H1 (cell line): ENCODE results near the gene ZNF493. TPM values are rescaled to one million over a fixed set of nuclear protein-coding genes. Genes with fewer than 3 reads are reported as not detected.

Experiments used
- CTCF ChIA-PET: fragments of 300-600 bp; sonication (Branson Sonifier 250); formaldehyde crosslinking; loops from one replicate; lab custom pipeline; 2021; ENCODE audit not compliant: partially characterized antibody; lab: Charles Lee
- POLR2A ChIA-PET: fragments of 300-600 bp; sonication (Branson Sonifier 250); formaldehyde crosslinking; loops from one replicate; lab custom pipeline; 2021; ENCODE audit warnings: inconsistent platforms; ENCODE audit not compliant: partially characterized antibody; lab: Charles Lee
- DNase-seq, 2 experiments: peaks; one replicate each; pipeline versions ENCODE4 v3.0.0 to v3.0.0-alpha.2; 2010 to 2022; ENCODE audit warnings: low spot score in 2 of 2, low read depth in 1 of 2, mixed read lengths in 1 of 2
- FAIRE-seq: peaks from 2 replicates; lab custom pipeline; 2011; peaks lifted over from hg19 to GRCh38; lab: Jason Lieb, UNC
- H2AFZ ChIP-seq: 2 replicates; pipeline ENCODE4 v1.8.1; 2012; ENCODE audit warnings: low read length, inconsistent platforms
- H2AK5ac ChIP-seq: 2 replicates; pipeline ENCODE4 v1.6.1; 2013; ENCODE audit warnings: low read depth, low read length
- H2BK120ac ChIP-seq: replicated peaks from 2 replicates; pipeline ENCODE3; 2013; ENCODE audit warnings: low read depth, low read length, inconsistent platforms
- H2BK12ac ChIP-seq: 2 replicates; pipeline ENCODE4 v1.6.1; 2013; ENCODE audit warnings: low read depth, low read length
- H2BK15ac ChIP-seq: 2 replicates; pipeline ENCODE4 v1.6.1; 2013; ENCODE audit warnings: low read length
- H2BK20ac ChIP-seq: 2 replicates; pipeline ENCODE4 v1.6.1; 2013; ENCODE audit warnings: low read length
- H2BK5ac ChIP-seq: 2 replicates; pipeline ENCODE4 v1.6.1; 2013; ENCODE audit warnings: low read depth, low read length
- H3K14ac ChIP-seq: 2 replicates; pipeline ENCODE4 v1.6.1; 2013; ENCODE audit warnings: inconsistent platforms; ENCODE audit not compliant: insufficient read length
- H3K18ac ChIP-seq: 2 replicates; pipeline ENCODE4 v1.6.1; 2013; ENCODE audit warnings: low read length; ENCODE audit errors: extremely low read depth
- H3K23ac ChIP-seq: 2 replicates; pipeline ENCODE4 v1.6.1; 2013; ENCODE audit warnings: inconsistent platforms; ENCODE audit not compliant: insufficient read length
- H3K23me2 ChIP-seq: 2 replicates; pipeline ENCODE4 v1.6.1; 2013; ENCODE audit warnings: low read depth, low read length
- H3K27ac ChIP-seq: 2 replicates; pipeline ENCODE4 v1.6.1; 2011; ENCODE audit warnings: low read depth, low read length, inconsistent platforms
- H3K27me3 ChIP-seq, 4 experiments: replicated peaks in 1 of 4; 1 replicate in 1 of 4; 2 replicates in 3 of 4; pipeline versions ENCODE4 v1.6.1 to v1.8.1; 2011 to 2013; ENCODE audit warnings: low read length in 3 of 4, mild to moderate bottlenecking in 3 of 4, inconsistent platforms in 2 of 4, mixed read lengths in 2 of 4, moderate library complexity in 1 of 4; ENCODE audit not compliant: control insufficient read depth in 3 of 4, insufficient read depth in 3 of 4; ENCODE audit errors: extremely low read depth in 1 of 4
- H3K36me3 ChIP-seq, 4 experiments: 2 replicates each; pipeline versions ENCODE4 v1.6.1 to v1.8.1; 2011 to 2013; ENCODE audit warnings: mild to moderate bottlenecking in 4 of 4, low read length in 3 of 4, moderate library complexity in 2 of 4, control low read depth in 1 of 4, inconsistent platforms in 1 of 4; ENCODE audit not compliant: insufficient read depth in 4 of 4, control insufficient read depth in 2 of 4
- H3K4ac ChIP-seq: replicated peaks from 2 replicates; pipeline ENCODE3; 2013; ENCODE audit warnings: low read length, low read depth, mixed read lengths, inconsistent platforms; ENCODE audit not compliant: insufficient read length
- H3K4me1 ChIP-seq, 4 experiments: replicated peaks in 1 of 4; 1 replicate in 1 of 4; 2 replicates in 3 of 4; pipeline versions ENCODE4 v1.6.1 to v1.8.1; 2011 to 2013; ENCODE audit warnings: low read length in 3 of 4, inconsistent platforms in 2 of 4, mixed read lengths in 1 of 4; ENCODE audit not compliant: insufficient read depth in 4 of 4, control insufficient read depth in 3 of 4
- H3K4me2 ChIP-seq, 2 experiments: 2 replicates each; pipeline versions ENCODE4 v1.6.1 to v1.8.1; 2011 to 2013; ENCODE audit warnings: low read depth in 2 of 2, low read length in 2 of 2, control low read depth in 1 of 2, inconsistent platforms in 1 of 2, mild to moderate bottlenecking in 1 of 2; ENCODE audit not compliant: insufficient read depth in 1 of 2
- H3K4me3 ChIP-seq, 4 experiments: fragments of 200-600, 300-600 bp in 1 of 4; sonication (generic), shearing (Covaris generic), sonication (Bioruptor Twin) in 1 of 4; 2 replicates each; pipeline versions ENCODE4 v1.5.1 to v1.8.1; 2011 to 2016; ENCODE audit warnings: low read length in 4 of 4, low read depth in 3 of 4, control low read depth in 2 of 4, inconsistent platforms in 2 of 4, mild to moderate bottlenecking in 2 of 4, mixed read lengths in 1 of 4, moderate library complexity in 1 of 4; ENCODE audit not compliant: insufficient read depth in 2 of 4; ENCODE audit errors: extremely low read depth in 1 of 4
- H3K56ac ChIP-seq: replicated peaks from 2 replicates; pipeline ENCODE3; 2013; ENCODE audit warnings: low read depth, mild to moderate bottlenecking, mixed read lengths, low read length, inconsistent platforms; ENCODE audit not compliant: insufficient read length
- H3K79me1 ChIP-seq: 2 replicates; pipeline ENCODE4 v1.6.1; 2013; ENCODE audit warnings: low read depth, low read length, control low read depth
- H3K79me2 ChIP-seq, 2 experiments: 2 replicates each; pipeline versions ENCODE4 v1.6.1 to v1.8.1; 2012 to 2013; ENCODE audit warnings: low read length in 2 of 2, mild to moderate bottlenecking in 2 of 2, inconsistent platforms in 1 of 2; ENCODE audit not compliant: insufficient read depth in 2 of 2, control insufficient read depth in 1 of 2
- H3K9ac ChIP-seq, 4 experiments: replicated peaks in 1 of 4; 1 replicate in 1 of 4; 2 replicates in 3 of 4; pipeline versions ENCODE4 v1.6.1 to v1.8.1; 2011 to 2013; ENCODE audit warnings: low read depth in 3 of 4, low read length in 3 of 4, control low read depth in 2 of 4, mild to moderate bottlenecking in 2 of 4, moderate library complexity in 2 of 4, inconsistent platforms in 1 of 4; ENCODE audit errors: extremely low read depth in 1 of 4
- H3K9me3 ChIP-seq, 2 experiments: 2 replicates each; pipeline versions ENCODE4 v1.6.1 to v1.8.1; 2012 to 2013; ENCODE audit warnings: mild to moderate bottlenecking in 2 of 2, moderate library complexity in 2 of 2, control low read depth in 1 of 2, inconsistent platforms in 1 of 2, low read depth in 1 of 2, low read length in 1 of 2, mixed read lengths in 1 of 2; ENCODE audit not compliant: insufficient read depth in 2 of 2
- H4K20me1 ChIP-seq, 2 experiments: replicated peaks in 1 of 2; 2 replicates each; pipeline versions ENCODE3 to v1.8.1; 2011 to 2013; ENCODE audit warnings: inconsistent platforms in 2 of 2, low read length in 2 of 2, mild to moderate bottlenecking in 1 of 2; ENCODE audit not compliant: insufficient read depth in 2 of 2, control insufficient read depth in 1 of 2
- H4K5ac ChIP-seq: 2 replicates; pipeline ENCODE4 v1.6.1; 2013; ENCODE audit warnings: low read length, low read depth, mixed read lengths, inconsistent platforms; ENCODE audit not compliant: insufficient read length
- H4K8ac ChIP-seq: 2 replicates; pipeline ENCODE4 v1.8.0; 2013; ENCODE audit warnings: mild to moderate bottlenecking, moderate library complexity, low read length, inconsistent platforms; ENCODE audit not compliant: insufficient read depth; ENCODE audit errors: extremely low read depth
- H4K91ac ChIP-seq: replicated peaks from 2 replicates; pipeline ENCODE3; 2013; ENCODE audit warnings: low read length, mixed read lengths, inconsistent platforms; ENCODE audit not compliant: insufficient read length
- BACH1 ChIP-seq: IDR thresholded peaks from 2 replicates; pipeline ENCODE4 v1.6.1; 2012; ENCODE audit warnings: low read length, improper control_type of control experiment
- CBX5 ChIP-seq: fragments of 300-800, 300-1000 bp; sonication (generic); IDR thresholded peaks from 2 replicates; pipeline ENCODE4 v1.7.1; 2016; ENCODE audit warnings: antibody characterized with exemption, low read length, low read depth
- CBX8 ChIP-seq: fragments of 300-800, 300-1000 bp; sonication (generic); IDR thresholded peaks from 2 replicates; pipeline ENCODE4 v1.7.1; 2016; ENCODE audit warnings: low read depth, low read length, borderline replicate concordance
- CHD1 ChIP-seq: IDR thresholded peaks from 2 replicates; pipeline ENCODE4 v1.6.1; 2012; ENCODE audit warnings: low read depth, low read length, improper control_type of control experiment
- E2F6 ChIP-seq: IDR thresholded peaks from 2 replicates; pipeline ENCODE4 v1.6.1; 2012; ENCODE audit warnings: inconsistent platforms
- EP300 ChIP-seq, 2 experiments: IDR thresholded peaks; 1 replicate in 1 of 2; 2 replicates in 1 of 2; pipeline ENCODE4 v1.6.1; 2011 to 2012; ENCODE audit warnings: low read depth in 2 of 2, low read length in 2 of 2, mild to moderate bottlenecking in 2 of 2, borderline replicate concordance in 1 of 2, inconsistent platforms in 1 of 2, moderate library complexity in 1 of 2
- EZH2 ChIP-seq: fragments of 200-600 bp; sonication (generic); IDR thresholded peaks from 2 replicates; pipeline ENCODE4 v1.7.1; 2012; ENCODE audit warnings: low read depth, mild to moderate bottlenecking, moderate library complexity, low read length, inconsistent platforms; ENCODE audit not compliant: severe bottlenecking
- FOSL1 ChIP-seq: IDR thresholded peaks from 2 replicates; pipeline ENCODE4 v1.6.1; 2011; ENCODE audit warnings: mild to moderate bottlenecking, low read depth, low read length, moderate library complexity; ENCODE audit not compliant: insufficient read depth
- POLR2AphosphoS5 ChIP-seq: IDR thresholded peaks from 2 replicates; pipeline ENCODE4 v1.6.1; 2011; ENCODE audit warnings: low read depth, low read length
- POU5F1 ChIP-seq: IDR thresholded peaks from 2 replicates; pipeline ENCODE4 v1.6.1; 2011; ENCODE audit warnings: low read depth, mild to moderate bottlenecking, low read length, moderate library complexity
- RXRA ChIP-seq: IDR thresholded peaks from 2 replicates; pipeline ENCODE4 v1.6.1; 2011; ENCODE audit warnings: low read depth, mild to moderate bottlenecking, low read length, moderate library complexity; ENCODE audit not compliant: insufficient read depth
- SIX5 ChIP-seq: IDR thresholded peaks from 2 replicates; pipeline ENCODE4 v1.6.1; 2011; ENCODE audit warnings: mild to moderate bottlenecking, low read depth, low read length
- SP4 ChIP-seq: IDR thresholded peaks from 2 replicates; pipeline ENCODE4 v1.6.1; 2012; ENCODE audit warnings: low read length, inconsistent platforms
- TEAD4 ChIP-seq: IDR thresholded peaks from 2 replicates; pipeline ENCODE4 v1.6.1; 2012; ENCODE audit warnings: low read depth, low read length, inconsistent platforms, mixed read lengths
- WGBS, 2 experiments: shearing (Covaris generic) in 1 of 2; methylation state at CpG; one replicate each; pipeline versions ENCODE4 v1.1.6 to v1.1.7; 2013 to 2015; ENCODE audit warnings: low lambda C conversion rate in 2 of 2, mixed read lengths in 2 of 2, inconsistent platforms in 1 of 2, low coverage in 1 of 2, missing lambda C conversion rate in 1 of 2; ENCODE audit not compliant: insufficient replicate concordance in 2 of 2, insufficient coverage in 1 of 2, insufficient read length in 1 of 2; ENCODE audit errors: extremely low coverage in 1 of 2, missing lambda C conversion rate in 1 of 2; 5-methylcytosine and 5-hydroxymethylcytosine counted together
- polyA plus RNA-seq, 7 experiments: library from polyadenylated mRNA; depleted of rRNA in 3 of 7; stranded (reverse) in 5 of 7; unstranded in 2 of 7; fragments of >200 nt in 5 of 7; fragments of 200-250 nt in 2 of 7; gene quantifications; 1 replicate in 5 of 7; 2 replicates in 1 of 7; 4 replicates in 1 of 7; pipeline versions ENCODE4 v1.2.1 to v1.2.3, GENCODE V29; 2011 to 2013; ENCODE audit warnings: missing spikeins in 2 of 7, mixed read lengths in 2 of 7
- total RNA-seq: library from RNA; stranded (reverse); fragmentation: NEBNext Ultra II Directional; extraction: Animal tissue kit (Norgen Biotek cat#: 25700); gene quantifications from 2 replicates; pipeline ENCODE4 v1.2.1, GENCODE V29; 2021

ZNF493 gene
- total and polyA plus RNA-seq, 2 of the 8 experiments (the other 6 are each of a cell fraction or from before 2014, with no cell fraction given), result 9.0 to 32.2 TPM

GRCh38 chr19:21439201-21439751, 42.3 kb downstream of the ZNF493 start:
- DNase-seq (no peak), FAIRE-seq (no peak)
- Histone ChIP-seq H4K8ac (no peak overlapping the region), H3K27me3 (no peaks in the 10 kb centered on the region), H2BK15ac (no peak overlapping the region), H3K79me2 (no peaks in the 10 kb centered on the region), H3K4me3 (no peak overlapping the region), H3K4me2 (no peak overlapping the region), H2AFZ (no peak overlapping the region), H3K9ac (no peak overlapping the region), H2BK20ac (no peak overlapping the region), H3K27ac (no peak overlapping the region), H3K56ac (no peak overlapping the region), H3K79me1 (no peaks in the 10 kb centered on the region), H3K4me1 (peaks cover 0 to 3% (median 0%) of the 10 kb centered on the region in 4 experiments; a peak in 3 of 7 replicates), H2BK12ac (no peak overlapping the region), H2BK5ac (no peak overlapping the region), H4K91ac (no peak overlapping the region), H2BK120ac (no peak overlapping the region), H3K18ac (no peak overlapping the region), H3K23me2 (no peaks in the 10 kb centered on the region), H3K36me3 (peaks cover 0 to 8% (median 3%) of the 10 kb centered on the region in 4 experiments; a peak in 3 of 8 replicates), H4K20me1 (no peaks in the 10 kb centered on the region), H3K14ac (no peak overlapping the region), H3K9me3 (peaks cover 7 to 22% of the 10 kb centered on the region in 2 experiments; a peak in 3 of 4 replicates), H2AK5ac (no peak overlapping the region), H3K4ac (no peak overlapping the region), H3K23ac (no peak overlapping the region), H4K5ac (no peak overlapping the region)
- WGBS, 2 experiments, result 93% methylated on average over 4 of the region's 4 CpGs; no CpG with 5 or more reads in 1 of the 2 experiments
- ChIA-PET POLR2A (interaction anchor here (0.6 to 3.2 kb wide), 2 partner anchors 24 to 62 kb away, joined by 3 to 7 read pairs; no protein-coding TSS in a partner anchor), CTCF (no interaction called here)
- TF ChIP-seq POLR2AphosphoS5 (no peak), CHD1 (no peak), FOSL1 (no peak), RXRA (no peak), POU5F1 (no peak), EP300 (IDR thresholded peaks at IDR 0.05; ENCODE audit: borderline replicate concordance in 1 of 2, low read depth in 2 of 2, low read length in 2 of 2) (no peak), CBX8 (no peak), EZH2 (no peak), SIX5 (no peak), TEAD4 (no peak), E2F6 (no peak), CBX5 (no peak), SP4 (no peak), BACH1 (no peak)
